ENCODE data around the gene NACC2. TPM values are rescaled to one million over a fixed set of nuclear protein-coding genes. Genes with fewer than 3 reads are reported as not detected.

The NACC2 gene
- total and polyA plus RNA-seq, 2 donors (not counting 1 experiment from before 2014, with no cell fraction given): 0.34 to 1.9 TPM

DNA sequence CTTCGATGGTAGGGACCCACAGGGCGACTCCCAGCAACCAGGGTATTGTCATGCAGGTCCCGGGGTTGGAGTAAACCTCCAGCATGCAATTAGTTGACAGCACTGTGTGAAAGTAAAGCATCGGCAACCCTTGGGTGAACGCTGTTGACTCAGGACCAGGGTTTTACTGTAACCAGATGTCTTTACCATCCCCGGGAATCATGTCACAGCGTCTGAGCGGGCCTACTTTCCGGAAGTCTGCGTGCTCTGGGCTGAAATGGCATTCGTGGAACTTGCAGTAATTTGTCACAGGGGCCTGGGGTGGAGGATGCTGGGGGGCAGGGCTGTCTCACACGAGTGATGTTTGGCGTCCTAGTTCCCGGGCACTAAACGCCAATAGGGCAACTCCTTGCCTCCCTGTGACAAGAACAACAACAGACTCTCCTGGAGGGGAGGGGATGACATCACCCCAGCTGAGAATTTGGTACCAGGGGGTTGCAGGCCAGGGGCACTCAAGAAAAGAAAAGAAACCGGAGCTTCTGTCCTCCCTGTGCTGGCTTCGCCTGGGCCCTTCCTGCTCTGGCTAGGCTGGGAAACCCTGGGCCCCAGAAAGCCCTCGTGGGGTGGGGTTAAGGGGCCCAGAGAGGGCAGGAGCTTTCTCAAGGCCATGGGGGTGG is 123.8 kb downstream of the NACC2 start:
- Histone ChIP-seq H3K4me3 (ENCODE audit: control extremely low read depth in 1 of 5, extremely low read depth in 1 of 5, insufficient read depth in 1 of 5, low read depth in 2 of 5, low read length in 4 of 5) (no peak overlapping the region), H3K4me2 (replicated peaks; ENCODE audit: low read depth, low read length, poor library complexity, severe bottlenecking) (no peak overlapping the region), H2AFZ (ENCODE audit: insufficient read depth, low read depth, low read length, poor library complexity, severe bottlenecking) (no peak overlapping the region), H3K4me1 (ENCODE audit: control insufficient read depth in 2 of 2, insufficient read depth in 2 of 2, low read length in 2 of 2) (peaks cover 0 to 8% of the 10 kb centered on the region in 2 donors), H3K9ac (ENCODE audit: low read length) (no peak overlapping the region), H3K79me2 (ENCODE audit: control insufficient read depth, insufficient read depth, low read length) (no peaks in the 10 kb centered on the region), H3K36me3 (replicated peaks in 1 of 2; ENCODE audit: control extremely low read depth in 1 of 2, control insufficient read depth in 1 of 2, extremely low read depth in 1 of 2, insufficient read depth in 2 of 2, low read length in 1 of 2) (no peaks in the 10 kb centered on the region), H3K27me3 (replicated peaks in 1 of 4; ENCODE audit: control extremely low read depth in 1 of 4, control insufficient read depth in 3 of 4, insufficient read depth in 4 of 4, low read length in 3 of 4) (peaks cover 0 to 16% (median 1%) of the 10 kb centered on the region in 4 experiments), H4K20me1 (ENCODE audit: control insufficient read depth, insufficient read depth, low read length, poor library complexity, severe bottlenecking) (no peaks in the 10 kb centered on the region), H3K9me3 (ENCODE audit: control extremely low read depth in 1 of 3, control insufficient read depth in 2 of 3, insufficient read depth in 1 of 3, low read length in 2 of 3) (no peaks in the 10 kb centered on the region), H3K27ac (ENCODE audit: low read length in 2 of 2) (no peak overlapping the region)
- Mint-ChIP-seq H3K9me3 (ENCODE audit: insufficient read depth) (no peaks in the 10 kb centered on the region), H3K4me1 (peaks cover 7% of the 10 kb centered on the region), H3K27me3 (peaks cover 24% of the 10 kb centered on the region), H3K4me3 (no peak overlapping the region), H3K27ac (no peak overlapping the region)
- intact Hi-C loops (cut with micrococcal nuclease): no loop called here
- no peak for DNase-seq
- no peak for TF ChIP-seq EZH2 (IDR thresholded peaks at IDR 0.05; ENCODE audit: borderline replicate concordance, insufficient read depth, low read depth, low read length, poor library complexity, severe bottlenecking)
- TF ChIP-seq, protein P1, sequence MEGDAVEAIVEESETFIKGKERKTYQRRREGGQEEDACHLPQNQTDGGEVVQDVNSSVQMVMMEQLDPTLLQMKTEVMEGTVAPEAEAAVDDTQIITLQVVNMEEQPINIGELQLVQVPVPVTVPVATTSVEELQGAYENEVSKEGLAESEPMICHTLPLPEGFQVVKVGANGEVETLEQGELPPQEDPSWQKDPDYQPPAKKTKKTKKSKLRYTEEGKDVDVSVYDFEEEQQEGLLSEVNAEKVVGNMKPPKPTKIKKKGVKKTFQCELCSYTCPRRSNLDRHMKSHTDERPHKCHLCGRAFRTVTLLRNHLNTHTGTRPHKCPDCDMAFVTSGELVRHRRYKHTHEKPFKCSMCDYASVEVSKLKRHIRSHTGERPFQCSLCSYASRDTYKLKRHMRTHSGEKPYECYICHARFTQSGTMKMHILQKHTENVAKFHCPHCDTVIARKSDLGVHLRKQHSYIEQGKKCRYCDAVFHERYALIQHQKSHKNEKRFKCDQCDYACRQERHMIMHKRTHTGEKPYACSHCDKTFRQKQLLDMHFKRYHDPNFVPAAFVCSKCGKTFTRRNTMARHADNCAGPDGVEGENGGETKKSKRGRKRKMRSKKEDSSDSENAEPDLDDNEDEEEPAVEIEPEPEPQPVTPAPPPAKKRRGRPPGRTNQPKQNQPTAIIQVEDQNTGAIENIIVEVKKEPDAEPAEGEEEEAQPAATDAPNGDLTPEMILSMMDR (IDR thresholded peaks at IDR 0.05): no peak
- no peak for ATAC-seq (ENCODE audit: low read depth)
- ChIA-PET CTCF (no interaction called here), POLR2A (no interaction called here)
- 76% methylated on average over 17 of the region's 18 CpGs for WGBS (ENCODE audit: insufficient coverage)

DNA sequence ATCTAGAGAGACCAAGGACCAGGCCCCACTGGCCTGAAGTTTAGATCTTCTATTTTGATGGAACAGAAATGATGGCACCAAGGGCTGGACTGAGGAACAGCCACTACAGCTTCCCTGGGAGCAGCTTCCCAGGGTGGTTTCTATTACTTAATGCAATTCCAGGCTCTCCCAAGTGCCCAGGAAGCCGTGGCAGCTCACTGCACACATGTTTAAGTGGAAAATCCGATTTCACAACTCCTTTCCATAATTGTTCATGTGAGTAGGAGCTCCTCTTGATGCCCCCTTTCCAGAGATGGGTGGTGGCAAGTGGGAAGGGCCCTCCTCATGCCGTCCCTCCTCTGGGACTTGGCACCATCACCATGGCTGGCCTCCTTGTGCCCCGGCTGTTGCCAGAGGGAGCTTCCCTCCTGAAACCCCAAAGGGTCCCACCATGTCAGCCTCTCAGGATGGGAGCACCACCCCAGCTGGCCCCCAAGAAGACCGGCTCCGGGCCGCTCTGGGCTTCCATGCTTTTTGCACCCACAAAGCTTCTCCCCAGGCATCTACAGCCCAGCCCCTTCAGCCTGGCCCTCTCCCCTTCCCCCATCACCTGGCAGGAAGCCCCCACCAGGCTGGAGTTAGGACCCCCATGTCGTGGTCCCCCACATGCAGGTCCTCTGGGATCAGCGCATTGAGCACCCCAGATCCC is 124.8 kb downstream of the NACC2 start:
- no peak overlapping the region for H3K4me3 Mint-ChIP-seq
- Histone ChIP-seq H3K9me3 (ENCODE audit: control extremely low read depth in 1 of 3, control insufficient read depth in 2 of 3, insufficient read depth in 1 of 3, low read length in 2 of 3) (no peaks in the 10 kb centered on the region), H2AFZ (ENCODE audit: insufficient read depth, low read depth, low read length, poor library complexity, severe bottlenecking) (no peak overlapping the region), H3K36me3 (replicated peaks in 1 of 2; ENCODE audit: control extremely low read depth in 1 of 2, control insufficient read depth in 1 of 2, extremely low read depth in 1 of 2, insufficient read depth in 2 of 2, low read length in 1 of 2) (no peaks in the 10 kb centered on the region), H3K4me3 (ENCODE audit: control extremely low read depth in 1 of 5, extremely low read depth in 1 of 5, insufficient read depth in 1 of 5, low read depth in 2 of 5, low read length in 4 of 5) (no peak overlapping the region), H3K27ac (ENCODE audit: low read length in 2 of 2) (no peak overlapping the region), H3K4me1 (ENCODE audit: control insufficient read depth in 2 of 2, insufficient read depth in 2 of 2, low read length in 2 of 2) (peaks cover 0 to 8% of the 10 kb centered on the region in 2 donors), H3K79me2 (ENCODE audit: control insufficient read depth, insufficient read depth, low read length) (no peaks in the 10 kb centered on the region), H3K27me3 (replicated peaks in 1 of 4; ENCODE audit: control extremely low read depth in 1 of 4, control insufficient read depth in 3 of 4, insufficient read depth in 4 of 4, low read length in 3 of 4) (peaks cover 0 to 21% (median 1%) of the 10 kb centered on the region in 4 experiments), H3K9ac (ENCODE audit: low read length) (no peak overlapping the region), H4K20me1 (ENCODE audit: control insufficient read depth, insufficient read depth, low read length, poor library complexity, severe bottlenecking) (no peaks in the 10 kb centered on the region), H3K4me2 (replicated peaks; ENCODE audit: low read depth, low read length, poor library complexity, severe bottlenecking) (no peak overlapping the region)
- TF ChIP-seq, protein P1 (IDR thresholded peaks at IDR 0.05): no peak
- TF ChIP-seq EZH2 (IDR thresholded peaks at IDR 0.05; ENCODE audit: borderline replicate concordance, insufficient read depth, low read depth, low read length, poor library complexity, severe bottlenecking): no peak
- no peak overlapping the region for H3K27ac Mint-ChIP-seq
- no peak for ATAC-seq (ENCODE audit: low read depth)
- H3K27me3 Mint-ChIP-seq: peaks cover 19% of the 10 kb centered on the region
- peaks cover 7% of the 10 kb centered on the region for H3K4me1 Mint-ChIP-seq
- ChIA-PET POLR2A (no interaction called here), CTCF (interaction anchor here (1.0 to 5.2 kb wide), 2 partner anchors 12 to 152 kb away, joined by 3 to 124 read pairs; no protein-coding TSS in a partner anchor)
- no peak for DNase-seq
- no peaks in the 10 kb centered on the region for H3K9me3 Mint-ChIP-seq (ENCODE audit: insufficient read depth)
- intact Hi-C loops (cut with micrococcal nuclease): no loop called here
- 97% methylated on average over 5 of the region's 9 CpGs for WGBS (ENCODE audit: insufficient coverage)
